Activated CD8-positive, alpha-beta memory T cell treated with anti-CD3 and anti-CD28 coated beads, Interleukin-2, amount 50 U/mL, for 1 hour (primary cell): ENCODE results near the gene TDRKH.

ENCODE experiments used
- DNase-seq: peaks from one replicate; pipeline ENCODE4 v3.0.0-alpha.2; 2020; ENCODE audit errors: extremely low read depth

Gene TDRKH, protein sequence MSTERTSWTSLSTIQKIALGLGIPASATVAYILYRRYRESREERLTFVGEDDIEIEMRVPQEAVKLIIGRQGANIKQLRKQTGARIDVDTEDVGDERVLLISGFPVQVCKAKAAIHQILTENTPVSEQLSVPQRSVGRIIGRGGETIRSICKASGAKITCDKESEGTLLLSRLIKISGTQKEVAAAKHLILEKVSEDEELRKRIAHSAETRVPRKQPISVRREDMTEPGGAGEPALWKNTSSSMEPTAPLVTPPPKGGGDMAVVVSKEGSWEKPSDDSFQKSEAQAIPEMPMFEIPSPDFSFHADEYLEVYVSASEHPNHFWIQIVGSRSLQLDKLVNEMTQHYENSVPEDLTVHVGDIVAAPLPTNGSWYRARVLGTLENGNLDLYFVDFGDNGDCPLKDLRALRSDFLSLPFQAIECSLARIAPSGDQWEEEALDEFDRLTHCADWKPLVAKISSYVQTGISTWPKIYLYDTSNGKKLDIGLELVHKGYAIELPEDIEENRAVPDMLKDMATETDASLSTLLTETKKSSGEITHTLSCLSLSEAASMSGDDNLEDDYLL

DNA sequence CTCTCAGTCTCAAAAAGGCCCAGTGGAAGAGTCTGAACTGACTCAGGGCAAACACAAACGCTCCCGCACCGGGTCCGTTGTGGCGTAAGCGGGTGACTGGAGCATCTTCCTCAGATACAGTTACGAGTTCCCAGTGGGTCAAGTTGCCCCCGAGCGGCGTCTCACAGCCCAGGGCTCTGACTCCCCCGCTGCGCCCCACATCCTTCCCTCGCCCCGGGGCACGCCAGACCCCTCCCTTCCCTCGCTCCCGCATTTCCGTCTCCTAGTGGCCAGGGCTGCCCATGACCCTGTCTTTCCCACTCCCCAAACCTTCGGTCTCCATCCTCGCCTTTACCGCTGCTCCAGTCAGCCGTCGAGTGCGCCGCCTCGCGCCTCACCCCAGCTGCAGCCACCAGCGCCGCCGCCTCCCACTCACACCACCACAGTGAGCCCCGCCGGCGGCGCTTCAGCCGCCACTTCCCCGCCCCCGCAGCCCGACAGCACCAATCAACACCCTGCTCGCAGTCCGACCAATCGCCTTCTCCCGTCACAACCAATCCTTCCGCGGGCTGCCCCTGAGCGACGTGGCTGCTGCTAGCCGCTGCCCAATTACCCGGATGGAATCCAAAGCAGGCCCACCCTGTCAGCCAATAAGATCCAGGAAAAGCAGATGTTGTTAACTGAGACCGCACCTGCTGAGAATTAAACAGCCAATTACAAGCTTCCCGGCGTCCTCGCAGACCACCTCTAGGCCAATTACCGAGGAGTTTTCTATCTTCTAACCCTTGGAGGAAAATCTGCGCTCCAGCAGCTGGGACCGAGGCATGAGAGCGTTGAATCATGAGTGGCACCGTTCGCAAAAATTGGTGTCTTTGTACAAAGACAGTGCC is at the start of gene TDRKH:
Gene TDRKH (minus strand): TSS at position 430 of the 869 bp plus-strand sequence. CDS start 7,478 bp downstream, outside the sequence.
- peak; percentile 97 for DNase-seq

GRCh38 chr1:151839457-151840403 is 49.4 kb upstream of the TDRKH start, which contains the start of gene C2CD4D:
Gene C2CD4D, minus strand, starts transcription at chr1:151839820. Its CDS starts 831 bp downstream, at chr1:151838989.
- no peak for DNase-seq

DNA sequence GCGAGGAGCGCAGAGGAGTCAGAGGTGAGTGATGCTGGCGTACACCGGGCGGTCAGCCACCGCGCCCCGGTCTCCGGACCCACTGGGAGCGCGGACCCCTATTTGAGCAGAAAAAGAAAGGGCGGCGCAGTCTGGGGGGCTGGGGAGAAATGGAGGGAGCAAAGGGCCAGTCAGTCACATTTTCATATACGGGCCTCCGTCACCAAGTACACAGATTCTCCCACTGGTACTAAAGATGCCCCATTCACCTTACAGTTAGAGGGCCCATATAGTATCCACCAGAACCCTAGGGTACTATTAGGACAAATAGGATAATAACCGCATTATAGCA is 48.7 kb upstream of the TDRKH start:
- DNase-seq = no peak

- DNase-seq = no peak
Observed at GRCh38 chr1:151838222-151839081, 48.2 kb upstream of the TDRKH start.

- DNase-seq = no peak
Observed at GRCh38 chr1:151837884-151838221, 47.6 kb upstream of the TDRKH start.

DNA sequence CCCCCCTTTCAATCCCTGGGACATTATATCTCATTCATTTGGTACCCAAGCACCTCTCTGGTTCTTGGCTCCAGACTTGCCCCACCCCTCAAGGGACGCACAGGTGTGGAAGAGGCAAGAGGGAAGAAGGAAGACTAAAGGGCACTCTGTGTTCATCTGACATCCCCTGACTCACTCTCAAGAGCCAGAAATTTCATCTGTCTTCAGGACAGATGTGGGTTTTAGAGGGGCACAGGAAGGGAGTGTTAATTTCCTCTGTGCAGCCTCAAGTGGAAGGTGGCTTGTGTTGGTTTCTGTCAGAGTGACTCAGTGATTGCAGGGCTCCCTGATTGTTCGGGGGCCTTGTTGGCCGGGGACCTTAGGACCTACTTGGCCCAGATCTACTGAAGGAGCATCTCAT is 46.9 kb upstream of the TDRKH start:
- no peak for DNase-seq

GRCh38 chr1:151835596-151835995 is 45.3 kb upstream of the TDRKH start:
- DNase-seq = no peak

DNA sequence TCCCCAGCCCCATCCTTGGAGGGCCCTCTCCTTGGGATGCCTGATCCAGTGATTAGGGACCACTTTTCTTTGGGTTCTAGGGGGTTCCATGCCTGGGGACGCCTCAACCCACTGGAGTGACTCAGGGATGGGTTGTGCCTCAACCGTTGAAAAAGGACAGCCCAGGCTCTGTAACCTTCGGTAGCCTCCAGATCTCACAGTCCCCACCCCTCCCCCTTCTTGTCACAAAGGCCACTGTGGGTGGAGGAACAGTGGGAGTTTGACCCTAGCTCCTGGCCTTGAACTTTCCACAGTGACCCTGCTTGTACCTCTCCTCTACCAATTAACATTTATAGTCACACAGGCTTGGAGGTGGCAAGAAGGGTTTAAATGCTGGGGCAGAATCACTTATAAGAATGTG is 43.9 kb upstream of the TDRKH start:
- DNase-seq = no peak

- DNase-seq = no peak
Observed at GRCh38 chr1:151833172-151833900, 43.0 kb upstream of the TDRKH start.

DNA sequence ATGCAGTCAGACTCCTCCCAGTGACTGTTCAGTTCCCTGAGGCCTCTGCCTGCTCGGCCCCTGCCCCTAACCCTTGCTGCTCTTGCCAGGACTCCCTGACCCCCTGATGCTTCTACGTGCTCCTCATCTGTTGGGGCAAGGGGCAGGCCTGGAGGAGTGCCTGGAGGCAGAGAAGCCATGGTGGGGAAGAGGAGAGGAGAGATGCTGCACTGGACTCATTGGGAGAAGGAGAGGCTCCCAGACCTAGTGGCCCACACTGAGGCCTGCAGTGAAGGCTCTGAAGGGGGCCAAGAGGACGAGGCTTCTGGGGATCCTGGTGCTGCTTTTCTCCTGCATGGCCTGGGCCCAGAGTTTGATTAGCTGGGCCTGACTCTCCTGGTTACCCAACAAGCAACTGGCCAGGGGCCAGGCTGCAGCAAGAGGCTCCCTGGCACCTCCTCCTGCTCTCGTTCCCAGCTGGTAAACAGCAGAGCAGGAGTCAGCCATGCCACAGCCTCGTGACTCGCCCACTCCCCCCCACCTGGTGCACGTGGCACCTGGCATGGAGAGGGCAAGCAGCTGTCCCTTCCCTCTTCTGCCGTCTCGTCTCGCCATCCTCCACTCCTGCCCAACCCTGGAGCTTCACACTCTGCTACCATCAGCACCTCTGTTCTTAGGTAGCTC is 42.1 kb upstream of the TDRKH start:
- DNase-seq = no peak

DNA sequence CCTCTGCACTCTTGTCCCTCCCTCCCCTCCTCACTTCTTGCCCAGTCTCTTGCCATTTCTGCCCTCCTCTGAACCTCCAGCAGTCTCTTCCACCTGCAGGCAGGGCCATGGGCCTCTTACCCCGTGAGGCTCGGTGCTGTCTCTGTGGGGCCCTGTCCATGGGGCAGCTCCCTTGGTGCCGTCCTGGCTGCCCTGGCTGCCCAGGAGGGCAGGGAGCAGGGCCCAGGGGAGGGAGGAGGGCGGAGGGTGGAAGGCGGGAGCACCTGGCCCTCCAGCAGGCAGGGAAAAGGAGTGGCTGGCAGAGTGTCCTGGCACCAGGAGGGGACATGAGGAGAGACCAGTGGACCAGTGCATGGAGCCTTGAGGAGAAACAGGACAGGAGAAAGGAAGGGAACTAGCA is 41.3 kb upstream of the TDRKH start, which contains the start of gene RORC:
Gene RORC (minus strand): TSS at position 198 of the 400 bp plus-strand sequence. CDS start 38 bp downstream, at position 160.
- no peak for DNase-seq

DNA sequence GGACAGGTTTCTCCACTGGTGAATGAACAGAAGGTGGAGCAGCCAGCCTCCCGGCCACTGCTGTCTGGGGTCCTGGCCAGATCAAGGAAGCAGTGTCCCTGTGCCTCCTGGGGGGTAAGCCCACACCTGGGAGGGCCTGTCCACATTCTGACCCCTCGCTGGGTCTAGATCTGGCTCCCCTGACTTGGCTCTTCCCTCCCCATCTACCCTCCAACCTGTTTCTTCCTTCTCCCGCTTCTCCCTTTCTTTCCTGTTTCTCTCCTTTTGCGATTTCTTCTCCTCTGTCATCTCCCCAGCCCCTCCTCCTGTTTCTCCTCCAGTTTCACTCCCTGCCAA is 40.9 kb upstream of the TDRKH start:
- no peak for DNase-seq

GRCh38 chr1:151830055-151830454 is 39.8 kb upstream of the TDRKH start:
- no peak for DNase-seq

GRCh38 chr1:151829352-151830046 is 39.2 kb upstream of the TDRKH start:
- DNase-seq = no peak

DNA sequence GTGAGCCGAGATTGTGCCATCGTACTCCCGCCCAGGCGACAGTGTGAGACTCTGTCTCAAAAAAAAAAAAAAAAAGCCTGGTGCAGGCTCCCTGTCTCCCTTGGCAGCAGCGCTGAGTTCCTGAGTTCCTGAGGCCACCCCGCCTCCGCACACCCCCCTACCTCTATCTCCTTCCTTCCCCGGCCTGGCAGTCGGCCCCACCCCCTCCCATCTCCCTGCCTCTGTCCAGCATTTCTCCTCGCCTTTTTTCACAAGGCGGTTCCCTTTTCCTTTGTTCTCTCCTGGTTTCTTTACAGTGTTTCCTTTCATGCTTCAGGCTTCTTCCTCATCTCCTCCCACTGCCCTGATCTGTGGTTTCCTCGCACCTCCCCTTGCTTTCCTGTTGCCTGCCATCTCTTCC is 38.6 kb upstream of the TDRKH start:
- no peak for DNase-seq

GRCh38 chr1:151827853-151828252 is 37.6 kb upstream of the TDRKH start:
- DNase-seq = no peak

DNA sequence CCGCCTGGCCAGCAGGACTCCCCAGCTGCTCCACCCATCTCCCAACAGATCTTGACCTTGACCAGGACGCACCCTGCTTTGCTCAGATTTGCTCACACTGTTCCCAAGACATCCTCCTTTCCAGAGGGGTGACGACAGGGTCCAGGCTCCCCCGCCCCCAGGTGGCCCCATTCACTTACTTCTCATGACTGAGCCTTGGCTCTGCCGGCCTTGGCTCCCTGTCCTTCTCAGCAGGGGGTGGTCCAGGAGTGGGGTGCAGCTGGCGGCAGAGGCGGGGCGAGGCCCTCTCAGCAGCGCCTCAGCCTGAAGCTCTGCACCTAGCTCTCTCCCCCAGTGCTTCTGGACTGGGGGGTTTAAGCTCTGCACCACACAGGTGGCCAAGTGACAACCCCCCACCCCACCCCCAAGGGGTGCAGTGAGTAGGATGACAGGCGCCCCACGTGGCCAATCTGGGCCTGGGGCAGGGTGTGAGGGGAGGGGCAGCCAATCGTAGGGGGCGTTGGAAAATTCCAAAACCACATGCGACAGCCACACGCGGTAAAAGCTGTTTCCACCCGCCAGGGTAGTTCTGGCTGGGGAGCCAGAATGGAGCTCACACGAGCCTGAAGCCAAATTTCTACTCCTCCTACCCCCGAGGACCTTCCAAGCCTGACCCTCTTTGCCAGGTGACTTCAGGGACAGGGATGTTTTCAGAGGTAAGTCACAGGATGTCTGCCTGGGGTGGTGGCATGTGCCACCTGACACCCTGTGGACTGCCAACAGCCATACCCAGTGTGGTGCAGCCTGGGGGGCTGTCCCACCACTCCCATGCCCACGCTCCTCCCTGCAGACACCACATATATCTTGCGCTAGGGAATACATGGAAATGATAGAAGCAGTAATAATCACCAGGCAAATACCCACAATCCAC is 35.7 kb upstream of the TDRKH start:
- no peak for DNase-seq

- no peak for DNase-seq
Observed at GRCh38 chr1:151825204-151825603, 34.9 kb upstream of the TDRKH start.
